HG03439 (cell line): Measurements from ENCODE around the gene METAP1D.
"Not testable (repeated sequence)": the region's sequence is repeated elsewhere in the genome, so short reads cannot be mapped to it uniquely, and the experiment has no call there.

Experiments used
- ATAC-seq: cut with Tn5 transposase; IDR thresholded peaks from one replicate; pipeline ENCODE4 v1.9.1; 2021; ENCODE audit warnings: mild to moderate bottlenecking, moderate library complexity; ENCODE audit not compliant: unreplicated experiment

METAP1D gene

DNA sequence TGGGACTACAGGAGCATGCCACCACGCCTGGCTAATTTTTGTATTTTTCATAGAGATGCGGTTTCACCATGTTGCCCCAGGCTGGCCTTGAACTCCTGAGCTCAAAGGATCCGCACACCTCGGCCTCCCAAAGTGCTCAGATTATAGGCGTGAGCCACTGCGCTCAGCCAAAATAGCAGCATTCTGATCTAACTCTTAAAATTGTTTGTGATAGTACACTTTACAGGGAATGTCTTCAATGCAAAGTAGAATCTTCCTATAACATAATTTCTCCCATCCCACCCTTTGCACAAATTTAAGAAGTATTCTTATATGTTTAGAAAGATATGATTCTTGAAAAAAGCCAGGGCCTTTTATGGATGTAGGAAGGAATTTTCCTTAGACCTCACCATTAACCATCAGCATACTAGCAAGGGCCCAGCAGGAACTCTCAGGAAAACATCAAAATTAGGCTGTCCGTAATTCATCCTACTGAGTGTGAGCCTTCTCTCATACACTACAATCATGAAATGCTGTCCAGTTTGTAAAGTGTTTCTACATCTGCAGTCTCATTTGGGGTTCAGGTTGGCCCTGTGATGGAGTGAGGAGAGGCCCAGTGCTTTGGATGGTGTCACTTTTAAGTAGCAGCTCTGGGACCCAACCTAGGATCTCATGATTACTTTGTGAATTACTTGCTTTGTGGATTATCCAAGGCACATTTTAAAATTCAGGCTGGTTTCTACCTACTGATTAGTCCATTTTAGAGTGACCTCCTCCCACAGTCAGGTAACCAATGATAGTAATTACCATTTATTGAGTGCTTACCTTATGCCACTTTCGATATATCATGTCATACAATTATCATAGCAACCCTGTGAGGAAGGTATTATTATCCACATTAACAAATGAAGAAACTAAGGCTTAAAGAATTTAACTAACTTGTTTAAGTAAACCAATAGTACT lies 48.1 kb downstream of the METAP1D start:
- ATAC-seq, result no peak

- no peak for ATAC-seq
Measured at GRCh38 chr2:172048508-172049503, 49.1 kb downstream of the METAP1D start.

DNA sequence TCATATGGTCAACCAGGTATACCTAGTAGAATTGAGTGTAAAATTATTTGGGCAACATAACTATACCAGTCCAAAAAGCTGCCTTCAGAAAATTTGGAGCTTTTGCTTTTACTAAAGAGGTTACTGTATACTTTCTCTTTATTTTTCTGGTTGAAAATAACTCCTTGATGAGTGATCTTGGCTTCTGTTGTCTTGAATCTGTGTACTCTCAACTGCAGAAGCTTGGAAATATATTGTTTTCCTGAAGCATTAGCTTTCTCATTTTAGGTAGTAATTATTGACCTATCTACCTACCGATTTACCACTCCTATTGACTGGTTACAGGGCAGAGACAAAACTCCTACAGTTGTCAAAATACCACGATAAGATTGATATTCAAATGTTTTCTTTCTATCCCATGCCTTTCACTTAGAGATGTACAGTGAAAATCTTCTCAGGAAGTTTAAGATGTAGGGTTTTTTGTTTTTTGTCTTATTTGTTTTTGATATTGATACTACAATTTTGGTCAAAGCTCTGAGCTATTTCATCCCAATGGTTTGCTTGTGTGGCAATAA lies 49.9 kb downstream of the METAP1D start:
- no peak for ATAC-seq

DNA sequence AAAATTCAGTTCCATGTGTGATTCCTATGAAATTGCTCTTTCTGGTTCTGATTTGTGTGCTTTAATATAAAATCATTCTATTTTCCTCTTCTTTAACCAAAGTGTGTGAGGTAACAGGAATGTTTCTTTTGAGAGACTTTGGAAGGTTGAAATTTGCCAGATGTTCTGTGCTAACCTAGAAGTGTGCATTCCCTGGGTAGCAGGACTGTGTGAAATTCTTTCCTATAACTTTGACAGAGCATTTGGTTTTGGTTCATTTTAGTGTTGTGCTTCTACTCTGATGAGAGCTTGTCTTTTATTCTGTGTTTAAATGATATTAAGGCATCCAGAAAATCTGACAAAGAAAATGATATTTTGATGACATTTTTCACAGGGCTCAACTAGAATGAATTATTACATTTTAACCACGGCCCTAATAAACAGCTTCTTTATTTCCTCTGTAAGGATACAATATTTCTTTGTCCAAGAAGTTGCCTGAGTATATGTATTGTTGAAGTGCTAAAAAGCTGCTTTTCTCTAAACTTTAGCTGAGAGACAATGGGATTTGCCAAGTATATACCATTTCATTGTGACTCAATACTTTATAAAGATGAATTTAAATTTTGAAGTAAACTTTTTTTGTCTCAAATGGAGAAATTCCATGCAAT lies 50.8 kb downstream of the METAP1D start:
- no peak for ATAC-seq

DNA sequence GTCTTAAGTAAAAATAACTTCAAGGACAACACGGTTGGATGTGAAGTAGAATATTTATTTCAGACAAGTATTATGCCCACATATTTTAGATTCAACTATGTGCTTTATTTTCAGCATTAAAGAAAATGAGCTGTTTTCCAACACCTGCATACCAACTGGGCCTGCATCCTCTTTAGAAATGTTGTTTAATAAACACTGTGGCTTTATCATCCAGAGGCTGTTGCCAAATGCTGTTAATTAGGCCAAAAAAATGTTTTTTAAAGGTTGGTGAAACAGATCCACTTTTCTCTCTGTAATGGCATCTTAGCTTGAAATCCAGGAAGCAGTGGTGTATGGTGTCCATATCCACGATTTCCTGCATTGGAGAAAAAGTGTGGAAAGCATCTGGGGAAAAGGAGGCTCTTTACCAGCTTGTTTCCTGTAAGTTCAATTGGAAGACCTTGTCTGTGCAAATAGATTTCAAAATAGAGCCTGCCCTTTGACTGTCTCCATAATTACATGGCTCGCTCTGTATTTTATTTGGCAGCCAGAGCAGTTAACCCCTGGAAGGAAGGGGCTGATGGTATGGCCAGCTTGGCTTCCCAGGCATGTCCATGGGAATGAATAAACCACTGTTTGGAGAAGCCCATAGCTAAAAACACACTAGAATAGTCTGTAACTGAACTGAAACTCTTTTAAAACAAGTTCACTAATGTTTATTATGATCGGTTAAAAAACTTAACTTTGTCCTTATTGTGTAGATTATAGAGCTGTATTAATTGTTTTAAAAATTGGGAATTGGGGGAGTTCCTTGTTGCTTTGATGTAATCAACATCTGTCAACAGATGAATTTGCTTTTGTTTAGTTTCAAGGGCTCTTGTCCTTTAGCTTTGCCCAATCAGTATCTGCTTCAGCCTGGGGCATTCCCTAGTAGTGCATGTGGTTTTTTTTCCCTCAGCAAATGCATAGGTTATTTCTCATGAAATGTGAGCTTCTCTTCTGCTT lies 52.5 kb downstream of the METAP1D start:
- no peak for ATAC-seq

DNA sequence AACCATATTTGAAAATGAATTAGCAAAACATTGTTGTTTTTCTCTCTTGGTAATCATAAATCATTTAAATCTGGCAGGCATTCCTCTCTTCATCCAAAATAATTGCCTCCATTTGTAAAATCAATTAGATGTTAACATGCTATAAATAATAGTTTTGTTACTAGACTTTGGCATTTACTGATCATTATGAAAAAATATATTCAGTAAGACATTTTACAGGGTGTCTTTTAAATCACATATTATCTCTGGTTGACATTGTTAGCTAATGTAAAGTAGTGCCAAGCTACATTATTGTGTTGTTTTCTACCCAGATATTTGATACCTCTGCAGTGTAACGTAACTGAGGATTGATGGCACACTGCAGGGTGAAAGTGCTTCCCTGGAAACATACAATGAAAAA lies 53.7 kb downstream of the METAP1D start:
- ATAC-seq, result no peak

DNA sequence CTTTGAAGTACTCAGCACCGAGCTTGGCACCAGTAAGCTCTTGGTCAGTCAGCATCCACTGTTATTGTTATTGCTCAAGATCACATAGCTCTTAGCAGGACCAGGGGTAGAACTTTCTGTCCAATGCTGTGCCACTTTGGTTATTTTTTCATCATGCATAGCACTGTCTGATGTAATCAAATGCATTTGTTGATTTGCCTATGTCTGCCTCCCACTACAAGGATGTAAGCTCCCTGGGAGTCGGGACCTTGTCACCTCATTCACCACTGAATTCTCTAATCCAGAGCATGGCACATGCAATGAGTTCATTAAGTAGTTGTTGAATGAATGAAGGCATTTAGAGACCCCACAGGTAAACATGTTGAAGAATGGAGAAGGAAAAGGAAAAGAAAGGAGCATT lies 56.5 kb downstream of the METAP1D start:
- no peak for ATAC-seq

GRCh38 chr2:172058660-172059059 lies 58.9 kb downstream of the METAP1D start:
- ATAC-seq, result no peak

DNA sequence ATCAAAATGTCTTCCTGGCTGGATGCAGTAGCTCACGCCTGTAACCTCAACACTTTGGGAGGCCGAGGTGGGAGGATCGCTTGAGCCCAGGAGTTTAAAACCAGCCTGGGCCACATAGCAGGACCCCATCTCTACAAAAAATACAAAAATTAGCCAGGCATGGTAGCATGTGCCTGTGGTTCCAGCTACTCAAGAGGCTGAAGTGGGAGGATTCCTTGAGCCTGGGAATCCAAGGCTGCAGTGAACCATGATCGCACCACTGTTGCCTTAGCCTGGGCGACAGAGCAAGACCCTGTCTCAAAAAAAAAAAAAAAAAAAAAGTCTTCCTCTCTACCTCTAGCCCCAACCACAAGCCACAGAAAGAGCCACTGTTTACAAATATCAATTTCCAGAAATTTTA lies 60.4 kb downstream of the METAP1D start:
- not testable (repeated sequence) for ATAC-seq

DNA sequence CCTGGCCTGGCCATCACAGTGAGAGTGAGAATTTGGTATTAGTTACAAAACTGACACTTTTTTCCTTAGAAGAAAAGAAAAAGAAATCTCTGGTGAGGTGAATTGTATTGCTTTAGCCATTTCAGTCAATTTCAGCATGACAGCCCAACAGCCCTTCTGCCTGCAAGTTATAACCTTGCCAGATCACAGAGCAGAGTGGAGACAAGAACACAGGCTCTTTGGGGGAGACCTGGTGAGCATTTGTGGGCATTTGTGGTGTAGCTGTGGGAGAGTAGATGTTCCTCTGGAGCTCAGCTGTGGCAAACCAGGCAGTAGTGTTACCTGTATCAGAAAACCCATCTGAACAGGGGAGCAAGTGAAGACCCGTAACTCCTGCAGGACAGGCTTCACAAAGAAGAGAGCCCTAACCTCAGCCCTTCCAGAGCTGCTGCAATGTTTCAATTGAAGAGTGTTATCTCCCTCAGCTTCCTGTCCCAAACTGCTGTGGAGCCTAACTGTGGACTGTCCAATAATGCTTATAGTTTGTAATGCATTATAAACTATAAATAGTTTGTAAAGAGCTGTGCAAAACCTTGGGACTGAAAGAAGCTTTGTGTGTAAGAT lies 62.8 kb downstream of the METAP1D start:
- ATAC-seq, result no peak

DNA sequence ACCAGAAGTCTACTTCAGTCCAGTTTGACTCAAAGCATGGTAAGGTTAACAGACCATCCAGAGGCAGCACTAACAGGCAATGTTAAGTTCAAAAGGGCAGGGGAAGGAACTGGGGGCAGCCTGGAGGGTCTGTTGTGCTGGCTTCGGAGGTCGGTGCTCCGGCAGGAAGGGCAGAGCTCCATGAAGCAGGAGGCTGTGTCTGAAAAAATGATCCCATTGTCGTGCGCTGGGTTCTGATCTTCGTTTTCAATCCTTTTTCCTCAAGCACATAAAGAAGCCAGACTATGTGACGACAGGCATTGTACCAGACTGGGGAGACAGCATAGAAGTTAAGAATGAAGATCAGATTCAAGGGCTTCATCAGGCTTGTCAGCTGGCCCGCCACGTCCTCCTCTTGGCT lies 63.7 kb downstream of the METAP1D start:
- no peak for ATAC-seq

DNA sequence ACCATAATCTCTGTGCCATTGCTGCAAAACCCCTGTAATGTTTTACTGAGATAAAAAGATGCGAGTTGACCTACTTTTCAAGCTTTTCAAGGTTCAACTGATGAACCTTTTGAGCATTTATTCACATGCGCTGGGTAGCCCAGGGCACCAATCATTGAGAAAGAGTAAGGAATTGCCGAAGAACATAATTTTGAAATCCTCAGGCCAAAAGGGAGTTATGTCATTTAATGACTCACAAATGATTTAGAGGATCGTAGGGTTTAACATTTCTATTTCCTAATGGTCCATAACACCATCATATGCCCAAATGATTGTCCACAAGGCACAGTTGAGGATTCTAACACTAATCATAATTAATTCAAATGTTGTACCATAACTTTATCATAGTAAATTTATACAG lies 65.4 kb downstream of the METAP1D start:
- ATAC-seq, result no peak

GRCh38 chr2:172066394-172066886 lies 66.7 kb downstream of the METAP1D start:
- no peak for ATAC-seq

GRCh38 chr2:172067905-172068304 lies 68.2 kb downstream of the METAP1D start:
- not testable (repeated sequence) for ATAC-seq

- no peak for ATAC-seq
Measured at GRCh38 chr2:172070936-172071335, 71.2 kb downstream of the METAP1D start.

GRCh38 chr2:172072303-172072702 lies 72.5 kb downstream of the METAP1D start:
- no peak for ATAC-seq

GRCh38 chr2:172072706-172073105 lies 73.0 kb downstream of the METAP1D start:
- ATAC-seq, result no peak

- ATAC-seq, result no peak
Measured at GRCh38 chr2:172073518-172073917, 73.8 kb downstream of the METAP1D start.

- ATAC-seq, result no peak
Measured at GRCh38 chr2:172074254-172074653, 74.5 kb downstream of the METAP1D start.
